Suprapubic skin (tissue), 4 donors: Measurements from ENCODE around the gene STX8. TPM values are rescaled to one million over a fixed set of nuclear protein-coding genes. Genes with fewer than 3 reads are reported as not detected.

Experiments used
- DNase-seq, 2 donors: peaks; one replicate each; pipeline ENCODE4 v3.0.0-alpha.2; 2019; ENCODE audit warnings: low spot score in 2 of 2
- H3K27ac ChIP-seq: fragments of 200-600 bp; sonication (generic); one replicate; pipeline ENCODE4 v1.5.1; 2019
- H3K27me3 ChIP-seq: fragments of 200-600 bp; sonication (generic); one replicate; pipeline ENCODE4 v1.5.1; 2019
- H3K36me3 ChIP-seq: fragments of 200-600 bp; sonication (generic); one replicate; pipeline ENCODE4 v1.5.1; 2019
- H3K4me1 ChIP-seq: fragments of 200-600 bp; sonication (generic); one replicate; pipeline ENCODE4 v1.5.1; 2019
- H3K4me3 ChIP-seq: fragments of 200-600 bp; sonication (generic); one replicate; pipeline ENCODE4 v1.5.1; 2019; ENCODE audit warnings: mild to moderate bottlenecking
- H3K9me3 ChIP-seq: fragments of 200-600 bp; sonication (generic); one replicate; pipeline ENCODE4 v1.5.1; 2019
- CTCF ChIP-seq, 2 donors: fragments of 200-600 bp in 1 of 2; fragments of 450-650 bp in 1 of 2; sonication (generic) in 1 of 2; IDR thresholded peaks; one replicate each; pipeline ENCODE4 v1.5.1; 2016 to 2019; ENCODE audit warnings: antibody characterized with exemption in 2 of 2, mild to moderate bottlenecking in 1 of 2, moderate library complexity in 1 of 2
- EP300 ChIP-seq: sonication (generic); formaldehyde crosslinking; IDR thresholded peaks from one replicate; pipeline ENCODE4 v1.6.1; 2017; ENCODE audit warnings: antibody characterized with exemption
- POLR2A ChIP-seq, 2 donors: fragments of 450-650 bp; IDR thresholded peaks; one replicate each; pipeline ENCODE4 v1.6.1; 2017; ENCODE audit warnings: antibody characterized with exemption in 2 of 2, mild to moderate bottlenecking in 2 of 2, moderate library complexity in 2 of 2
- POLR2AphosphoS5 ChIP-seq, 3 donors: sonication (generic); formaldehyde crosslinking; IDR thresholded peaks; one replicate each; pipeline ENCODE4 v1.6.1; 2017; ENCODE audit warnings: antibody characterized with exemption in 3 of 3
- WGBS: methylation state at CpG from one replicate; pipeline ENCODE4 v1.1.5; 2018; 5-methylcytosine and 5-hydroxymethylcytosine counted together
- total RNA-seq, 4 donors: library from RNA; depleted of rRNA; stranded (reverse); fragments of >200 nt; gene quantifications; one replicate each; pipeline ENCODE4 v1.1.0, GENCODE V29; 2016

STX8 gene
- total RNA-seq, 4 donors from 2014 or later = 21.5 to 74.0 (median 38.4) TPM

GRCh38 chr17:9478889-9479288, 96.7 kb downstream of the STX8 start:
- Histone ChIP-seq H3K27me3 (no peaks in the 10 kb centered on the region), H3K27ac (no peak overlapping the region), H3K9me3 (no peaks in the 10 kb centered on the region), H3K4me1 (no peaks in the 10 kb centered on the region), H3K4me3 (no peak overlapping the region), H3K36me3 (no peaks in the 10 kb centered on the region)
- no peak for TF ChIP-seq POLR2AphosphoS5 (IDR thresholded peaks at IDR 0.05)
- no peak for TF ChIP-seq POLR2A (IDR thresholded peaks at IDR 0.05)
- no peak for TF ChIP-seq CTCF (IDR thresholded peaks at IDR 0.05)
- no peak for TF ChIP-seq EP300
- WGBS = 97% methylated on average over 3 of the region's 3 CpGs
- DNase-seq = no peak

GRCh38 chr17:9475101-9475658, 100.4 kb downstream of the STX8 start:
- no peak overlapping the region for H3K4me3 ChIP-seq
- TF ChIP-seq POLR2AphosphoS5 (IDR thresholded peaks at IDR 0.05) (no peak), CTCF (IDR thresholded peaks at IDR 0.05) (no peak)
- H3K27ac ChIP-seq = no peak overlapping the region
- no peaks in the 10 kb centered on the region for H3K27me3 ChIP-seq
- H3K9me3 ChIP-seq = no peaks in the 10 kb centered on the region
- DNase-seq = no peak
- WGBS = 92% methylated on average over 4 of the region's 4 CpGs
- no peaks in the 10 kb centered on the region for H3K36me3 ChIP-seq
- no peaks in the 10 kb centered on the region for H3K4me1 ChIP-seq

GRCh38 chr17:9473711-9474110, 101.9 kb downstream of the STX8 start:
- DNase-seq = no peak
- TF ChIP-seq CTCF (IDR thresholded peaks at IDR 0.05) (no peak), POLR2AphosphoS5 (IDR thresholded peaks at IDR 0.05) (no peak), EP300 (no peak), POLR2A (IDR thresholded peaks at IDR 0.05) (no peak)
- Histone ChIP-seq H3K9me3 (no peaks in the 10 kb centered on the region), H3K36me3 (no peaks in the 10 kb centered on the region), H3K27ac (no peak overlapping the region), H3K4me3 (no peak overlapping the region), H3K4me1 (no peaks in the 10 kb centered on the region), H3K27me3 (no peaks in the 10 kb centered on the region)
- WGBS = 80% methylated on average over 4 of the region's 4 CpGs

- no peak for DNase-seq
- H3K9me3 ChIP-seq = no peaks in the 10 kb centered on the region
- no peak overlapping the region for H3K27ac ChIP-seq
- no peaks in the 10 kb centered on the region for H3K27me3 ChIP-seq
- no peak for TF ChIP-seq EP300
- no peak for TF ChIP-seq CTCF (IDR thresholded peaks at IDR 0.05)
- TF ChIP-seq POLR2AphosphoS5 (IDR thresholded peaks at IDR 0.05) = no peak
- TF ChIP-seq POLR2A (IDR thresholded peaks at IDR 0.05) = no peak
- whole genome bisulfite sequencing = 72% methylated on average over 3 of the region's 3 CpGs
- H3K4me1 ChIP-seq = no peaks in the 10 kb centered on the region
- no peak overlapping the region for H3K4me3 ChIP-seq
- H3K36me3 ChIP-seq = no peaks in the 10 kb centered on the region
These were observed 103.1 kb downstream of the STX8 start for GRCh38 chr17:9472541-9472940.

GRCh38 chr17:9472094-9472493, 103.5 kb downstream of the STX8 start:
- Histone ChIP-seq H3K36me3 (no peaks in the 10 kb centered on the region), H3K4me1 (no peaks in the 10 kb centered on the region), H3K9me3 (no peaks in the 10 kb centered on the region), H3K27ac (no peak overlapping the region), H3K27me3 (no peaks in the 10 kb centered on the region), H3K4me3 (no peak overlapping the region)
- DNase-seq = no peak
- TF ChIP-seq POLR2A (IDR thresholded peaks at IDR 0.05) (no peak), POLR2AphosphoS5 (IDR thresholded peaks at IDR 0.05) (no peak), EP300 (no peak), CTCF (IDR thresholded peaks at IDR 0.05) (no peak)
- WGBS = 78% methylated on average over 5 of the region's 5 CpGs
